ENCODE data around the gene HSPG2. TPM values are rescaled to one million over a fixed set of nuclear protein-coding genes. Genes with fewer than 3 reads are reported as not detected.

HSPG2 gene
- total RNA-seq, 2 donors from 2014 or later = 148 to 152 TPM

DNA sequence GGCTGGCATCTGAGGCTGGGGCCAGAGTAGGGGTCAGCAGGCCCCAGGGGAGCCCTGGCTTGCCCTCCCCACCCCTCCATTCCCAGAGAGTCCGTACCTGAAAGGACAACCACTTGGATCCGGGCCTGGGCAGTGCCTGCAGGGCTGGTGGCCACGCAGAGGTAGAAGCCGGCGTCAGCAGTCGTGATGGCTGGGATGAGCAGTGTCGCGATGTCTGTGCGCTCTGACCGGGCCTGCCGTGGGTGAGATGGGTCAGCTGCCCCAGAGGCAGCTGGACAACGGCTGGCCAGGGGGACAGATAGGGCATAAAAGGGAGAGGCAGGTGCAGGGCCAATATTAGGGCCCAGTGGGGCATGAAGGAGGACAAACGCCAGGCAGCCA, 82.4 kb downstream of the HSPG2 start:
- intact Hi-C loops (cut with DNase I) = no loop called here
- Histone ChIP-seq H3K27me3 (no peaks in the 10 kb centered on the region), H3K4me3 (no peak overlapping the region), H3K4me1 (no peaks in the 10 kb centered on the region), H3K36me3 (peaks cover 21% of the 10 kb centered on the region), H3K9ac (ENCODE audit: low read depth in 2 of 2, low read length in 2 of 2) (no peak overlapping the region), H3K27ac (no peak overlapping the region), H3K9me3 (no peaks in the 10 kb centered on the region)
- no peak for DNase-seq
- TF ChIP-seq, protein P1, sequence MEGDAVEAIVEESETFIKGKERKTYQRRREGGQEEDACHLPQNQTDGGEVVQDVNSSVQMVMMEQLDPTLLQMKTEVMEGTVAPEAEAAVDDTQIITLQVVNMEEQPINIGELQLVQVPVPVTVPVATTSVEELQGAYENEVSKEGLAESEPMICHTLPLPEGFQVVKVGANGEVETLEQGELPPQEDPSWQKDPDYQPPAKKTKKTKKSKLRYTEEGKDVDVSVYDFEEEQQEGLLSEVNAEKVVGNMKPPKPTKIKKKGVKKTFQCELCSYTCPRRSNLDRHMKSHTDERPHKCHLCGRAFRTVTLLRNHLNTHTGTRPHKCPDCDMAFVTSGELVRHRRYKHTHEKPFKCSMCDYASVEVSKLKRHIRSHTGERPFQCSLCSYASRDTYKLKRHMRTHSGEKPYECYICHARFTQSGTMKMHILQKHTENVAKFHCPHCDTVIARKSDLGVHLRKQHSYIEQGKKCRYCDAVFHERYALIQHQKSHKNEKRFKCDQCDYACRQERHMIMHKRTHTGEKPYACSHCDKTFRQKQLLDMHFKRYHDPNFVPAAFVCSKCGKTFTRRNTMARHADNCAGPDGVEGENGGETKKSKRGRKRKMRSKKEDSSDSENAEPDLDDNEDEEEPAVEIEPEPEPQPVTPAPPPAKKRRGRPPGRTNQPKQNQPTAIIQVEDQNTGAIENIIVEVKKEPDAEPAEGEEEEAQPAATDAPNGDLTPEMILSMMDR (IDR thresholded peaks at IDR 0.05) = no peak

DNA sequence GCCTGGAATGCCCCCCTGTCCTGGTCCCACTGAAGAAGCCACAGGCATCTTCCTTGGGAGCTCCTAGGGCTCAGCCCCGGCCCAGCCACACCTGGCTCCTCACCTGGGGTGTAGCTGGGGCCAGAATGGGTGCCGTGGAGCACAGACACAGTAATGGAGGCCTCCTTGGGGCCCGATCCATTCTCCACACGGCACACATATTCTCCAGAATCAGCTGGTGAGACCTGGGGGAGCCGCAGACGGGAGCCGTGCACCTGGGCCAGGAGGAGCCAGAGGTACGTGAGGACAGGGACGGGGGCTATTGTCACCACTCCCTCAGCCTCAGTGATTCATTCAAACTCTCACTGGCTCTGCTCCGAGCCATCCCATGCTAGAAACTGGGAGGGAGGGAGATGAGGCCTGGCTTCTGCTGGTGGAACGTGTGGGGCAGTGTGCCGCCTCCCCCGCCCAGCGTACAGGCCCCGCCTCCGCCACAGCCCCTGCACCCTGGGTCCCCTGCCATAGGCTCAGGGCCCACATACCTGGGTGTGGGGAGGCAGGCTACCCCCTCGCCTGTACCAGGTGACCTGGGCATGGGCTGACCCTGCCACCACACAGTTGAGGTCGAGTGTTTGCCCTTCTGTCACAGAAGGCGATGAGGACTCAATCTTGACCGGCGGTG, 82.9 kb downstream of the HSPG2 start:
- Histone ChIP-seq H3K4me3 (no peak overlapping the region), H3K9ac (ENCODE audit: low read depth in 2 of 2, low read length in 2 of 2) (no peak overlapping the region), H3K4me1 (no peaks in the 10 kb centered on the region), H3K27me3 (no peaks in the 10 kb centered on the region), H3K9me3 (no peaks in the 10 kb centered on the region), H3K27ac (no peak overlapping the region), H3K36me3 (peaks cover 21% of the 10 kb centered on the region)
- DNase-seq = no peak
- intact Hi-C loops (cut with DNase I) = no loop called here
- TF ChIP-seq, protein P1 (IDR thresholded peaks at IDR 0.05) = no peak

DNA sequence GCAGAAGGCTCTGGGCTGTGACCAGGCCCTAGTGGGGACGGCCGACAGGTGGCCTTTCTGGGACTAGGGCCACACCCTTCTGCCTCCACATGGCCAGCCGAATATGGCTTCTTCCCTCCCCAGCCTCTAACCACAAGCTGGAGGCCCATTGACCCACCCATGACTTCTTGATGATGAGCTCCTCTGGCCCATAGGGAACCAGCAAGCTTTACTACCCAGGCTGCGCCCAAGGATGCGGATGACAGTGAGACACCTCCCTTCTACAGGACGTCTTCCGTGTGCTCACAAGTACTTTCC, 84.0 kb downstream of the HSPG2 start:
- Histone ChIP-seq H3K4me3 (no peak overlapping the region), H3K36me3 (peaks cover 21% of the 10 kb centered on the region), H3K9me3 (no peaks in the 10 kb centered on the region), H3K9ac (ENCODE audit: low read depth in 2 of 2, low read length in 2 of 2) (no peak overlapping the region), H3K27me3 (no peaks in the 10 kb centered on the region), H3K27ac (no peak overlapping the region), H3K4me1 (no peaks in the 10 kb centered on the region)
- intact Hi-C loops (cut with DNase I) = no loop called here
- no peak for DNase-seq
- TF ChIP-seq, protein P1 (IDR thresholded peaks at IDR 0.05) = no peak

DNA sequence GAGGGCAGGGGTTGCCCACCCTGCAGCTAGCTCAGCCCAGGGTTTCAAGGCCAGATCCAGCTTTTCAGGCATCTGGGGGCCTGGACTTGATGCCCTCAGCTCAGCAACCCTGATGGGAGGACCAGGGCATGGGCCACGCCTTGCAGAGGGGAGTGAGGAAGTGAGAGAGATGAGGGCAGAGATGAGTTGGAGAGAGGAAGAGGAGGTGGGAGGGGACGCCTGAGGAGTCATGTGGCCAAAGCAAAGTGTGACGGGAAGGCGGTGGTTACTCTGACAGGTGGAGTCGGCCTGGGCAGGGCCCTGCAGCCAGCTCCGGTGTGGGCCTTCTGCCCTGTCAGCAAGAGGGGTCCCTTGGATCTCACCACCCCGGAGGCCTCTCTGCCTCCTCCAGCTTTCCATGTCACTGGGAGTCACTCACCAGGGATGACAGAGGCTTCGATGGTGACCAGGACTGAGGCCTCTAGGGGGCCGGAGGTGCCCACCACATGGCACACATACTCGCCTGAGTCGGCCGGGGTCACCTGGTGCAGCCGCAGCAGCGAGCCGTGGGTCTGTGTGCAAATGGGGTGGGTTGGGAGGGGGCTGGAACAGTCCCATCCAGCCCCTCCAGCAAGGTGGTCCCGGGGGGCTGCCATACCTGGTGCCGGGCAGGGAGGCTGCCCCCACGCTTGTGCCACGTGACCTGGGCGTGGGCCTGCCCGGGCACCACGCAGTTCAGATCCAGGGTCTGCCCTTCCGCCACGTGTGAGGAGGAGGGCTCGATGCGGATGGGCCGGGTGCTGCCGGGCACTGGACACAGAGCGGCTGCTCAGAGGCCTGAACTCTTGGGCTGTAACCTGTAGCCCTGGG, 84.6 kb downstream of the HSPG2 start:
- Histone ChIP-seq H3K27ac (no peak overlapping the region), H3K4me3 (no peak overlapping the region), H3K4me1 (no peaks in the 10 kb centered on the region), H3K36me3 (peaks cover 21% of the 10 kb centered on the region), H3K9ac (ENCODE audit: low read depth in 2 of 2, low read length in 2 of 2) (no peak overlapping the region), H3K27me3 (no peaks in the 10 kb centered on the region), H3K9me3 (no peaks in the 10 kb centered on the region)
- TF ChIP-seq, protein P1 (IDR thresholded peaks at IDR 0.05) = no peak
- intact Hi-C loops (cut with DNase I) = no loop called here
- peak; percentile 24 for DNase-seq

DNA sequence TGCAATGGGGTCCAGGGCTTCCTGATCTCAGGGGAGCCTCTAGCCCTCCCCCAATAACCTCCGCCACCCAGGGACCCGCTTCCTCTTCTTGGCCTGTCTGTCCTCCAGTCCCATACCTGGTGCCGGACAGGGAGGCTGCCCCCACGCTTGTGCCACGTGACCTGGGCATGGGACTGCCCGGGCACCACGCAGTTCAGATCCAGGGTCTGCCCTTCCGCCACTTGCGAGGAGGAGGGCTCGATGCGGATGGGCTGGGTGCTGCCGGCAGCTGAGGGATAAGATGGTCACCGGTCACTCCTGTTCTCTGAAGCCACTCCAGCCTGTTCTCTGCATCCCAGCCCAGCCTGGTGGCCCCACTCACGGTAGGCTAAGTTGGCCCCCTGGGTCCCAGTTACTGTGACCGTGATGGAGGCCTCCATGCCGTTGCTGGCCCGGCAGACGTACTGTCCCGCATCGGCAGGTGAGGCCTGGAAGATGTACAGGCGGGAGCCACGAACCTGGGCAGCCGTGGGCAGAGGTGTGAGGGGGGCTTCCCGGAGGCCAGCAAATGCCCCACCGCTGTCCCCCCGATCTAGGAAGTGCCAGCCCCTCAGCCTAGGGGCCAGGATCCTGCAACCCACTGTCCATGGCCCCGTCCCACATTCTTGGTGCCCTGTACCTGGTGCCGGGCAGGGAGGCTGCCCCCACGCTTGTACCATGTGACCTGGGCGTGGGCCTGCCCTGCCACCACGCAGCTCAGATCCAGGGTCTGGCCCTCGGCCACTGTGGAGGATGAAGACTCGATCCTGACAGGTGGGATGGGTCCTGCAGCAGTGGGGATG, 85.5 kb downstream of the HSPG2 start:
- Histone ChIP-seq H3K9ac (ENCODE audit: low read depth in 2 of 2, low read length in 2 of 2) (no peak overlapping the region), H3K4me1 (no peaks in the 10 kb centered on the region), H3K27ac (no peak overlapping the region), H3K36me3 (peaks cover 21% of the 10 kb centered on the region), H3K4me3 (no peak overlapping the region), H3K27me3 (no peaks in the 10 kb centered on the region), H3K9me3 (no peaks in the 10 kb centered on the region)
- intact Hi-C loops (cut with DNase I) = no loop called here
- TF ChIP-seq, protein P1 (IDR thresholded peaks at IDR 0.05) = no peak
- DNase-seq = no peak

Measured in colonic mucosa (tissue), 4 donors.